GM12892 (cell line): ENCODE measurements around the gene GRSF1.

Experiments
- POLR2A ChIP-seq: IDR thresholded peaks from 2 replicates; pipeline ENCODE4 v1.6.1; 2011; ENCODE audit warnings: low read depth, low read length, control low read depth
- POLR2AphosphoS5 ChIP-seq: IDR thresholded peaks from 2 replicates; pipeline ENCODE4 v1.6.1; 2011; ENCODE audit warnings: low read depth, low read length, control low read depth
- TAF1 ChIP-seq: IDR thresholded peaks from 2 replicates; pipeline ENCODE4 v1.6.1; 2011; ENCODE audit warnings: low read depth, mild to moderate bottlenecking, control low read depth, low read length, borderline replicate concordance

- TF ChIP-seq POLR2A: no peak
- no peak for TF ChIP-seq POLR2AphosphoS5
- TF ChIP-seq TAF1: no peak
Measured at GRCh38 chr4:70802928-70803580, 36.6 kb downstream of the GRSF1 start.
